Heart left ventricle (tissue), 13 donors: Measurements from ENCODE around the gene LEFTY2.

Source experiments
- CTCF ChIP-seq, 12 donors: fragments of 200-600 bp; sonication (generic) in 4 of 12; IDR thresholded peaks; one replicate each; pipeline versions ENCODE4 v1.5.0 to v1.8.0; 2018 to 2022; ENCODE audit warnings: antibody characterized with exemption in 12 of 12, mild to moderate bottlenecking in 5 of 12
- POLR2A ChIP-seq, 2 donors: fragments of 450-650 bp; IDR thresholded peaks; one replicate each; pipeline ENCODE4 v1.6.1; 2017; ENCODE audit warnings: antibody characterized with exemption in 2 of 2, mild to moderate bottlenecking in 2 of 2, moderate library complexity in 2 of 2
- donor health status: ischemic (EF 13 %, LVEDD 7.1; RV severe dilation, severe dysfunction).
- donor health status: DM: no; HTN: yes; CAD: no.
- donor health status: DM: no; HTN: no; CAD: no.
- donor health status: ischemic (EF 25% LVEDD 6.9; RV normal size, moderate dysfunction).
- donor health status: ischemic (EF 25% LVEDD 5.7; RV mildly dilated, moderate dysfunction).
- donor health status: ischemic (EF 35%, LVEDD 5.7; RV mildly dilated, moderate dysfunction).
- donor health status: nonischemic (EF 11% LVEDD 7.7; RV severe dilation, severe dysfunction).
- donor health status: DM: yes; HTN: yes; CAD: no.
- donor health status: PGD.
- donor health status: ischemic (EF 29% LVEDD 5.4; RV normal size, mild dysfunction).
- donor health status: nonischemic (EF 23%, LVEDD 6.1; RV moderate dilation, normal function).

GRCh38 chr1:225977937-225978748 lies 37.1 kb upstream of the LEFTY2 start:
- no peak for TF ChIP-seq CTCF (IDR thresholded peaks at IDR 0.05)
- TF ChIP-seq POLR2A (IDR thresholded peaks at IDR 0.05): no peak
